ENCODE data around the gene MARCHF10.

DNA sequence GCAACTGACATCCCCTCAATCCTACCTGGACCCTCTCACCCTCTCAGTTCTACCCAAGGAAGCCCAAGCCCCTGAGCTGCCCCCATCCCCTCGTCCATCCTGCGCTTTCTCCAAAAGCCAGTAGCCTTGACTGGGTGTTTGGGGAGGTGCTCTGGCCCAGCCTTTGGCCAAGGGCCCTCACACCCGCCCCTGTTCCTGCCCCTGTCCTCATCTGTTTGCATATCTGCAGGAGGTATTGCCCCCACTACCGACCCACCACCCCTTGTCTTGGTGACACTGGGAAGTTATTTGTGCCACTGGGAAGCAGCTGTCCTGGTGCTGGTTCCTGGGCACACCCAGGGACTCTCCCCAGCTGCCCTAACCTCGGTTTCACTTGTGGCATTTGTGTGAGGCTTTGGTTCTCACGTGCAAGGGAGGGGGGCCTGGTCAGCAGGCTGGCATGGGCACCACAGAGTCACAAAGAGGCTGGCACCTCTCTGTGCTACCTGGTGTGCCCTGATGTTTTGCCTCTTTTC, 105.3 kb downstream of the MARCHF10 start:
- TF ChIP-seq, protein P1, sequence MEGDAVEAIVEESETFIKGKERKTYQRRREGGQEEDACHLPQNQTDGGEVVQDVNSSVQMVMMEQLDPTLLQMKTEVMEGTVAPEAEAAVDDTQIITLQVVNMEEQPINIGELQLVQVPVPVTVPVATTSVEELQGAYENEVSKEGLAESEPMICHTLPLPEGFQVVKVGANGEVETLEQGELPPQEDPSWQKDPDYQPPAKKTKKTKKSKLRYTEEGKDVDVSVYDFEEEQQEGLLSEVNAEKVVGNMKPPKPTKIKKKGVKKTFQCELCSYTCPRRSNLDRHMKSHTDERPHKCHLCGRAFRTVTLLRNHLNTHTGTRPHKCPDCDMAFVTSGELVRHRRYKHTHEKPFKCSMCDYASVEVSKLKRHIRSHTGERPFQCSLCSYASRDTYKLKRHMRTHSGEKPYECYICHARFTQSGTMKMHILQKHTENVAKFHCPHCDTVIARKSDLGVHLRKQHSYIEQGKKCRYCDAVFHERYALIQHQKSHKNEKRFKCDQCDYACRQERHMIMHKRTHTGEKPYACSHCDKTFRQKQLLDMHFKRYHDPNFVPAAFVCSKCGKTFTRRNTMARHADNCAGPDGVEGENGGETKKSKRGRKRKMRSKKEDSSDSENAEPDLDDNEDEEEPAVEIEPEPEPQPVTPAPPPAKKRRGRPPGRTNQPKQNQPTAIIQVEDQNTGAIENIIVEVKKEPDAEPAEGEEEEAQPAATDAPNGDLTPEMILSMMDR (IDR thresholded peaks at IDR 0.05): no peak
- TF ChIP-seq POLR2A (IDR thresholded peaks at IDR 0.05): no peak
